Epidermal melanocyte (primary cell): ENCODE results near the gene DLST.

Experiments used
- DNase-seq: peaks from one replicate; pipeline ENCODE4 v3.0.0; 2011; ENCODE audit warnings: low spot score; ENCODE audit not compliant: insufficient read length

Gene DLST

DNA sequence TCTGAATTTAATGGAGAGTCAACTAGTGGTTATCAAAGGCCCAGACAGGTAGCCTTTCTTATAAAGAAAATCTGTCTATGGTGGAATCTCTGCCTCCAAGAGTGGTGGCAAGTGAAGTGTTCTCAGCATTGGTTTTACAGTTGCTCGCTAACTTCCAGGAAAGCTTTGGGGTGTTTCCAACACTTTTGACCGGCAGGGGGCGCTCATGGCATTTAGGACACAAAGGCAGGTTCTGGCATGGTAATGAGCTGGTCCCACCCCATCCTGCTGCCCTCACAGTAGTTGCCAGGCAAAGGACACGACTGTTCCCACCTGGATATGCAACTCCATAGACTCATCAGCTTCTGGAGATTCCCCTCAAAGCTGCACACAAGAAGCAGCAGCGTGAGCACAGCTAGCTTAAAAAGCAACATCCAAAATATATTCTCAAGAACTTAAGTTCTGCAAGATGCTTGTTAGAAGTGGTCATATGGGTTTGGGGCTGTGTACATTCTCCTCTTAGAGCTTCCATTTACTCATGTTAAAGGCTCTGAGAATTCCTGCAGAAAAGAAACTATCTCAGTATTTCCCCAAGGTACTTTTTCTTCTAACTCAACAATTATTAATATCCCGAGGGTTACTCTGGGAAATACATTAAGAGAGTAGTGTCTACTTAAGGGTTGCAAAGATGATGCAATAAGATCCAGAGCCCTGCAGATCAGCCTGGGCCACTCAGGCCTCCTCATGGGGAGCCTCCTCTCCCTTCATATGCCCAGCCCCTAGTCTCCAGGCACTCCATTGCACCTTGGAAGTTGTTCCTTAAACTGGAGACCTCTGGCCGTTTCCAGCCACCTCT, 20.6 kb upstream of the DLST start:
- peak; percentile 69 for DNase-seq

GRCh38 chr14:74861734-74862090, 20.0 kb upstream of the DLST start:
- no peak for DNase-seq

GRCh38 chr14:74863274-74863673, 18.4 kb upstream of the DLST start:
- DNase-seq, result no peak

DNA sequence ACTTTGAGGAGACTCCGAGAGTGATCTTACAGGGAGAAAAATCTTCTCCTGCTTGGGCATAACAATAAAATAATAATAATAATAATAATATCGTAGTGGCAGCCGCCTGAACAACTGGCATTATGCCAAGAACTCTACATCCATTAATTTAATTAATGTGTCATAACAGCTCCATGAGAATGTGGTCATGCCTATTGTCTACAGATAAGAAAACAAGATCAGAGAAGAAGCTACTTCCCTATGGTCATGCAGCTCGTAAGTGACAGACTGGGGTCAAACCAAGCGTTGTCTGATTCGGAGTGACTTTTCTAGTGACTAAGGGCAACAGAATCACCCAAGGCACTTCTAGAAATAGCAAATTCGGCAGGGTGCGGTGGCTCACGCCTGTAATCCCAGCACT, 17.5 kb upstream of the DLST start:
- no peak for DNase-seq

DNA sequence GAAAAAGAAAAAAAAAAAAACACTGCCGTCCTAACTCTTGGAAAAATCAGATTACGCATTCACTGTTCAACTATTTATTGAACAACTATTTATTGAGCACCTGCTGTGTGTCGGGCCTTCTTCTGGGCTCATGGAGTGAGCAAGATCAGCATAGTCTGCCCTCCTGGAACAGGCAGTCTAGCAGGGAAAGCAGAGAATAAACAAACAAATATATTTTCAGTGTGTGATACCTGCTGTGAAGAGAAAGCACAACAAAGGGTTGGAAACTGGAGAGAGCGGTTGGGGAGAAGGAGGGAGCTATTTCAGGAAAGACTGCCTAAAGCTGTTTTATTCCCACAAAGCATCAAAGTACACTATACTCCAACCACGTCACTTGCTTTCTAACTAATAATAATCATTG, 16.6 kb upstream of the DLST start:
- DNase-seq, result no peak

DNA sequence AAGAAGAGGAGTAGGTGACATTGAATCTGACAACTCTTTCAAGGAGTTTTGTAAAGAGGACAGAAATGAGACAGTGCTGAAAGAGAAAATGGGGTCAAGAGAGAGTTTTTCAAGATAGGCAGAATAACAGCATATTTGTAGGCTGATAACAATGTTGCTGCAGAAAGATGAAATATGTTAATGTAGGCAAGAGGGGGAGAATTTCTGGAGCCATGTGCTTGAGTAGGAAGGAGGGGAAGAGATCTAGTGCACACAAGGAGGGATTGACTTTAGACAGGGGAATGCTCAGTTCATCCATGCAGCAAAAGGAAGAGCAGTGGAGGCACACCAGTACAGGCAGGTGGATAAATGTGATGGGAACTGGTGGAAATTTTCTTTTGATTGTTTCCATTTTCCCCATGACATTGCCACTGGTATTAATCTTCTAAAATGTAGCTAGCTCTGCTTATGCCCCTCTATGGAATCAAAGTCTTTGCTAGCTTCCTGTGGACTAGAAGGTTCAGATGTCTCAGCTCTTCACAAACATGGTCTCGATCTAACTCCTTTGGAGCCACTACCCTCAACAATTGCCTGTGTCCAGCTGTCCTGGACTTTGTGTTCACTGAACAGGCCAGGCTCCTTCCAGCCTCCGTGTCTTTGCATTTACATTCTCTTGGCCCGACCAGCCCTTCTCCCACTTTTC, 14.9 kb upstream of the DLST start:
- no peak for DNase-seq

DNA sequence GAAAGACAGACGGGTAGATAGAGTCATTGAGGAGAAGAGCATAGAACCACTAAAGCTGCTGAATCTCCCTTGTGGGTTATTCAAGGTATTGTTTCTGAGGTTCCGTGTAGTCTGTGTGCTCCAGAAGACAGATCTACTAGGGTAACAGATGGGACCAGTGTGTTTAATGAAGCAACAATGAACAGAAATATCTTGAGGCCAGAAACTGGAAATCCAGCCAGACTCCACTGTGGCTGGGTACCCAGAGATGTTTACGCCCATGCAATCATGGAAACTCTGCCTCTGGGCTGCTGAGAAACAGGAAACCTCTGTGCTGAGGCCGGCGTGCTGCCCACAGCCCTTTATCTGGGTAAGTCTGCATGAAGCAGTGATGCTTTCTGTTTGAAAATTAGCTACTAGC, 14.0 kb upstream of the DLST start:
- DNase-seq, result peak; percentile 89

- no peak for DNase-seq
These were observed 13.0 kb upstream of the DLST start for GRCh38 chr14:74868739-74869138.

- no peak for DNase-seq
These were observed 9.9 kb upstream of the DLST start for GRCh38 chr14:74871819-74872218.

DNA sequence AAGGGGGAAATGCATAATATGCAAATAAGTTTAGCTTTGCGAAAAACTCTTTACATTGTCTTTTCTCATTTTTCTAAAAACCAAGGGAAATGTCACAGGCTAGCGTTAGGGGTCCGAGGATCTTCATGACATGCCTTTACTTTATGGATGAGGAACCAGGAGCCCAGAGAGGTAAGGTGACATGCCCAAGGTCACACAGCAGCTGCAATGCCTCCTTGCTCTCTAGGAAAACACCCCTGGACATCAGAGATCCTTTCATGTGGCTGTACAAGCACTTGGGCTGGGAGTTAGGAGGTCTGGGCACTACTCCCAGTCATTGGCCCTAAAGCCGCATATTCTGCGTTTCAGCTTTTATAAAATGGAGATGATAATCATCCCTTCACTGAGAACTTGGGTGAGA, 6.5 kb upstream of the DLST start:
- no peak for DNase-seq

DNA sequence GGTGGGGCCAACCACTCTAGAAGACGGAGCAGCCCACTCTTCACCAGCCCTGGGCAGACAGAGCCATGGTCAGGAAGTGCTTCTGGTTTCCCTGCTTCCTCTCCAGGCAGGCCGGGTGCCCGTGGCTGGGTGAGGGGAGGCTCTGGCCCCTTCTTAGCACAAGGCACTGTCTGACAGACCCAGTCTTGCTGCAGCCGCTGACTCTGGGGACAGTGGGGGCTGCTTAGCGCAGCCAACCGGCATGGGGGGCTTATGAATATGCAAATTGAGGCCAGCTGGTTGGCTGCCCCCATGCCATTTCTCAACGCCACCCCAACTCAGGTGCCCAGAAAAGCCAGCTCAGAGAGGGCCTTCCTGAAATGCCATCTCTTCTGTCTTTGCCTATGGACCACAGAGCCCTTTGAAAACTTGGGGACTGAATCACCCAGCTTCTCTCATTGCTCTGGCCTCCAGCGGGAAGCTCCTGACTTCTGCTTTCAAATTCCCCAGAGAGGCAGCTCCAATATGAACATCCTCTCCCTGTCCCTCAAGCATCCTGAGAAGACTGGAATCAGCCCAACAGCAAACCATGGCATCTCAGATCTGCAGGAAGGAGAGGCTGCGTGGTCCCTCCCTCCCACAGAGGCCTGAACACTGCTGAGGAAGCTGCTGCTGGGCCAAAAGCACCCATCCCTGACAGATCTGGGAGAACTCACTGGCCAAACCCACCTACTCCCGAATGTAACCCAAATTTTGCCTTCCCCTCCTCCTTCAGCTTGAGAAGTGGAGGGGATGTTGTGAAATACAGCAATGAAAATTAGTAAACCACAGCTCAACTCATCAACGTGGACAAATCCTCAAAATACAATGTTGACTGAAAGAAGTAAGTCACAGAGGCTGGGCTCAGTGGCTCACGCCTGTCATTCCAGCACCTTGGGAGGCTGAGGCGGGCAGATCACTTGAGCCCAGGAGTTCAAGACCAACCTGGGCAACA, 5.5 kb upstream of the DLST start, which contains the start of gene PROX2:
PROX2 (minus strand) TSS at position 205 of the 973 bp plus-strand sequence. CDS start 12,311 bp downstream, outside the sequence.
- DNase-seq, result no peak

- no peak for DNase-seq
These were observed 2.1 kb upstream of the DLST start for GRCh38 chr14:74879427-74880182.

GRCh38 chr14:74882103-74882920, 596 bp downstream of the DLST start:
- DNase-seq, result no peak

- DNase-seq, result peak; percentile 75
These were observed 4.3 kb downstream of the DLST start for GRCh38 chr14:74886001-74886400.

GRCh38 chr14:74888164-74889158, 6.7 kb downstream of the DLST start:
- DNase-seq, result no peak

- DNase-seq, result no peak
These were observed 8.5 kb downstream of the DLST start for GRCh38 chr14:74890262-74890661.

DNA sequence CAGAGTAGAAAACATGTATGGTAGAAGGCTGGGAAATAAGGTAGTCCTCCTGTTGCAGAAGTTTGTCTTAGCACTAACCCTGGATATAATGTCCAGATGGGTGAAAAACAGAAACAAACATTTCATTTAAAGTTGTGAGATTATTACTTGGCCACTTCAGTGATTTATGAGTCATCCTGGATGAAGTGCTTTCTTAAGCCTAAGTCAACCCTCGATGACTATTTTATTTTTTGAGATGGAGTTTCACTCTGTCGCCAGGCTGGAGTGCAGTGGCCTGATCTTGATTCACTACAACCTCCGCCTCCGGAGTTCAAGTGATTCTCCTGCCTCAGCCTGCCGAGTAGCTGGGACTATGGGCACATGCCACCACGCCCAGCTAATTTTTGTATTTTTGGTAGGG, 10.2 kb downstream of the DLST start:
- no peak for DNase-seq

- DNase-seq, result no peak
These were observed 11.0 kb downstream of the DLST start for GRCh38 chr14:74892745-74893144.

DNA sequence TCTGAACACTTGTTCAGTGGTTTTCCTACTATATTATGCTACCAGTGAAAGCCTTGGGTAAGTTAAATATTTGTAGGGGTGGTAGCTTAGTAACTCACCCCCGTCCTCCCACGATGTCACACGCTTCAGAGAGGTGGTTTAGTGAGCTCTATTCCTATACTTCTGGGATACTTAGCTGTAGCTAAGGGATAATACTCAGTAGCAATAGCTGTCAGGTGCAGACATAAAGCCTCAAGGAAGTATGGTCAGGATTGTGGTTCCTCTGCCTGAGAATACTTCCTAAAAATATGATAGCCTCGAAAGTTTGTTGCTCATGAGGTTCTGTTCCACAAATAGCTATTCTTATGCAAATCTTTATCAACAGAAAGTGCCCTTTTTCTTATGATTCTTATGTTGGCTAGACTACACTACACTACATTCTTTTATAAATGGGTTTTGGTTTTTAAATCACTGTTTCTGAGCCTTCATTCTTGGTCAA, 11.9 kb downstream of the DLST start:
- DNase-seq, result no peak
